Erythroblast (primary cell): Measurements from ENCODE around the gene HYCC1.

Source experiments
- GATA1 ChIP-seq: IDR thresholded peaks from 2 replicates; pipeline ENCODE4 v1.6.1; 2011; ENCODE audit warnings: low read depth, mild to moderate bottlenecking, control low read depth, low read length, moderate library complexity
- POLR2A ChIP-seq: IDR thresholded peaks from 2 replicates; pipeline ENCODE4 v1.6.1; 2011; ENCODE audit warnings: mild to moderate bottlenecking, low read length

GRCh38 chr7:23055582-23056178 lies 41.8 kb upstream of the HYCC1 start:
- TF ChIP-seq POLR2A (no peak), GATA1 (no peak)
